ENCODE data around the gene DAZAP1.

DAZAP1 gene

GRCh38 chr19:1392939-1393530 is 14.4 kb upstream of the DAZAP1 start (continued):
- TF ChIP-seq GLIS3 (CRISPR knock-in tag; IDR thresholded peaks at IDR 0.05) (no peak), CREB5 (CRISPR knock-in tag; IDR thresholded peaks at IDR 0.05; ENCODE audit: low read depth) (no peak), TOX (CRISPR knock-in tag; IDR thresholded peaks at IDR 0.05; ENCODE audit: borderline replicate concordance) (no peak), ZFP30 (CRISPR knock-in tag; IDR thresholded peaks at IDR 0.05) (no peak)

DNA sequence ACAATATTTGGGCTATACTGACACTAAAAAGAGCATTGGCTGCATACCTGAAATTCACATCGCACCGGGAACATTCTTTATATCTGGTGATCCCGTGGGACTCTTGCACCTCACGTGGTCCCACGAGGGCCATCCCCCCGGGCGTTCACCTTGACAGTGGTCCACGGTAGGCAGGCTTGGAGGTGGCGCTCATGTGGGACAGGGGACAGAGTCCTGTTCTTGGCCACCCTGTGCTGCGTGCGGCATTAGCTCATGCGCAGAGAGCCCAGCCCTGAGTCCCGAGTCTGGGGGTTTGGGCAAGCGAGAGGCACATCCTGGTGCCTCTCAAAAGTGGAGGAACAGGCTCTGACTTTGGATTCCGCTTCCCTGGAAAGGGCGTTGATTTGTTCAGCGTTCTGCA is 13.5 kb upstream of the DAZAP1 start:
- TF ChIP-seq CSDC2 (CRISPR knock-in tag; IDR thresholded peaks at IDR 0.05) = no peak
- no peak for TF ChIP-seq ZFP3 (CRISPR knock-in tag; IDR thresholded peaks at IDR 0.05)
- no peak for TF ChIP-seq BACH2 (CRISPR knock-in tag; IDR thresholded peaks at IDR 0.05; ENCODE audit: borderline replicate concordance)
- no peak for TF ChIP-seq SNAI2 (CRISPR knock-in tag; IDR thresholded peaks at IDR 0.05)
- TF ChIP-seq TCF4 (CRISPR knock-in tag; IDR thresholded peaks at IDR 0.05; ENCODE audit: borderline replicate concordance) = no peak
- TF ChIP-seq, protein P1, sequence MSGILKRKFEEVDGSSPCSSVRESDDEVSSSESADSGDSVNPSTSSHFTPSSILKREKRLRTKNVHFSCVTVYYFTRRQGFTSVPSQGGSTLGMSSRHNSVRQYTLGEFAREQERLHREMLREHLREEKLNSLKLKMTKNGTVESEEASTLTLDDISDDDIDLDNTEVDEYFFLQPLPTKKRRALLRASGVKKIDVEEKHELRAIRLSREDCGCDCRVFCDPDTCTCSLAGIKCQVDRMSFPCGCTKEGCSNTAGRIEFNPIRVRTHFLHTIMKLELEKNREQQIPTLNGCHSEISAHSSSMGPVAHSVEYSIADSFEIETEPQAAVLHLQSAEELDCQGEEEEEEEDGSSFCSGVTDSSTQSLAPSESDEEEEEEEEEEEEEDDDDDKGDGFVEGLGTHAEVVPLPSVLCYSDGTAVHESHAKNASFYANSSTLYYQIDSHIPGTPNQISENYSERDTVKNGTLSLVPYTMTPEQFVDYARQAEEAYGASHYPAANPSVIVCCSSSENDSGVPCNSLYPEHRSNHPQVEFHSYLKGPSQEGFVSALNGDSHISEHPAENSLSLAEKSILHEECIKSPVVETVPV (CRISPR knock-in tag; IDR thresholded peaks at IDR 0.05) = no peak
- TF ChIP-seq, protein P2, sequence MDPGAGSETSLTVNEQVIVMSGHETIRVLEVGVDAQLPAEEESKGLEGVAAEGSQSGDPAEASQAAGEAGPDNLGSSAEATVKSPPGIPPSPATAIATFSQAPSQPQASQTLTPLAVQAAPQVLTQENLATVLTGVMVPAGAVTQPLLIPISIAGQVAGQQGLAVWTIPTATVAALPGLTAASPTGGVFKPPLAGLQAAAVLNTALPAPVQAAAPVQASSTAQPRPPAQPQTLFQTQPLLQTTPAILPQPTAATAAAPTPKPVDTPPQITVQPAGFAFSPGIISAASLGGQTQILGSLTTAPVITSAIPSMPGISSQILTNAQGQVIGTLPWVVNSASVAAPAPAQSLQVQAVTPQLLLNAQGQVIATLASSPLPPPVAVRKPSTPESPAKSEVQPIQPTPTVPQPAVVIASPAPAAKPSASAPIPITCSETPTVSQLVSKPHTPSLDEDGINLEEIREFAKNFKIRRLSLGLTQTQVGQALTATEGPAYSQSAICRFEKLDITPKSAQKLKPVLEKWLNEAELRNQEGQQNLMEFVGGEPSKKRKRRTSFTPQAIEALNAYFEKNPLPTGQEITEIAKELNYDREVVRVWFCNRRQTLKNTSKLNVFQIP (CRISPR knock-in tag; IDR thresholded peaks at IDR 0.05; ENCODE audit: borderline replicate concordance, low read depth) = no peak
- TF ChIP-seq ZNF565 (CRISPR knock-in tag; conservative IDR thresholded peaks at IDR 0.05; ENCODE audit: low read depth) = no peak
- no peak for TF ChIP-seq PATZ1 (CRISPR knock-in tag; IDR thresholded peaks at IDR 0.05; ENCODE audit: borderline replicate concordance)
- no peak for TF ChIP-seq CREB5 (CRISPR knock-in tag; IDR thresholded peaks at IDR 0.05; ENCODE audit: low read depth)
- no peak for TF ChIP-seq OSR1 (CRISPR knock-in tag; IDR thresholded peaks at IDR 0.05)
- no peak for TF ChIP-seq ZNF70 (CRISPR knock-in tag; IDR thresholded peaks at IDR 0.05)
- TF ChIP-seq GLIS3 (CRISPR knock-in tag; IDR thresholded peaks at IDR 0.05) = no peak
- TF ChIP-seq TSHZ2 (CRISPR knock-in tag; IDR thresholded peaks at IDR 0.05) = no peak
- TF ChIP-seq ZNF8 (CRISPR knock-in tag; IDR thresholded peaks at IDR 0.05) = no peak
- TF ChIP-seq PPARA (CRISPR knock-in tag; IDR thresholded peaks at IDR 0.05; ENCODE audit: borderline replicate concordance) = no peak
- TF ChIP-seq ZC3H10 (CRISPR knock-in tag; IDR thresholded peaks at IDR 0.05) = no peak
- TF ChIP-seq ISL1 (CRISPR knock-in tag; IDR thresholded peaks at IDR 0.05) = no peak
- no peak for TF ChIP-seq ESRRG (CRISPR knock-in tag; IDR thresholded peaks at IDR 0.05)
- no peak for TF ChIP-seq TOX (CRISPR knock-in tag; IDR thresholded peaks at IDR 0.05; ENCODE audit: borderline replicate concordance)
- ATAC-seq = no peak; the same call in 2 of the 3 replicates
